IMR-90 (cell line): ENCODE results near the gene FBXO31. TPM values are rescaled to one million over a fixed set of nuclear protein-coding genes. Genes with fewer than 3 reads are reported as not detected.

Experiments
- ATAC-seq: fragments of 200-7000 bp; cut with Tn5 transposase; 2 replicates; pipeline ENCODE4 v1.9.1; 2020; ENCODE audit warnings: low read depth, mild to moderate bottlenecking, moderate library complexity
- BruUV-seq: library from RNA; stranded (reverse); fragments of 400-500 nt; replicated peaks from 2 replicates; lab custom pipeline; 2021; lab: Mats Ljungman, UMichigan
- CTCF ChIA-PET: fragments of 300-600 bp; formaldehyde crosslinking; extraction: SDS; loops from one replicate; lab custom pipeline; 2021; ENCODE audit warnings: antibody characterized with exemption; lab: Yijun Ruan, JAX
- POLR2A ChIA-PET: fragments of 300-600 bp; sonication (Branson Sonifier 250); formaldehyde crosslinking; loops from one replicate; lab custom pipeline; 2022; ENCODE audit warnings: antibody characterized with exemption; ENCODE audit not compliant: unreplicated experiment; lab: Charles Lee
- DNase-seq: peaks from one replicate; pipeline ENCODE4 v3.0.0; 2013
- H2AFZ ChIP-seq: replicated peaks from 2 replicates; pipeline ENCODE3; 2013; ENCODE audit warnings: low read length, mild to moderate bottlenecking; ENCODE audit not compliant: poor library complexity
- H2AK5ac ChIP-seq: 2 replicates; pipeline ENCODE4 v1.6.1; 2013; ENCODE audit warnings: low read depth, low read length, inconsistent platforms
- H2AK9ac ChIP-seq: replicated peaks from 2 replicates; pipeline ENCODE3; 2013; ENCODE audit warnings: mild to moderate bottlenecking, low read depth, low read length, moderate library complexity; ENCODE audit not compliant: poor library complexity
- H2BK120ac ChIP-seq: 2 replicates; pipeline ENCODE4 v1.6.1; 2013; ENCODE audit warnings: low read depth, low read length, inconsistent platforms
- H2BK15ac ChIP-seq: 3 replicates; pipeline ENCODE4 v1.6.1; 2013; ENCODE audit warnings: low read depth, low read length, inconsistent platforms
- H2BK20ac ChIP-seq: 2 replicates; pipeline ENCODE4 v1.6.1; 2013; ENCODE audit warnings: low read depth, mild to moderate bottlenecking, inconsistent platforms, low read length, moderate library complexity
- H2BK5ac ChIP-seq: 2 replicates; pipeline ENCODE4 v1.6.1; 2013; ENCODE audit warnings: mild to moderate bottlenecking, low read depth, low read length, inconsistent platforms; ENCODE audit not compliant: poor library complexity, severe bottlenecking
- H3K14ac ChIP-seq: replicated peaks from 2 replicates; pipeline ENCODE4 v1.6.1; 2013; ENCODE audit warnings: low read depth, low read length, inconsistent platforms
- H3K18ac ChIP-seq: 2 replicates; pipeline ENCODE4 v1.6.1; 2013; ENCODE audit warnings: low read depth, low read length, control low read depth
- H3K23ac ChIP-seq: 2 replicates; pipeline ENCODE4 v1.6.1; 2013; ENCODE audit warnings: low read depth, low read length, inconsistent platforms
- H3K27ac ChIP-seq: 2 replicates; pipeline ENCODE4 v1.5.1; 2013; ENCODE audit warnings: mild to moderate bottlenecking, control low read depth, low read length; ENCODE audit not compliant: insufficient read depth
- H3K27me3 ChIP-seq: 2 replicates; pipeline ENCODE4 v1.6.1; 2013; ENCODE audit warnings: low read length; ENCODE audit not compliant: control insufficient read depth, insufficient read depth
- H3K36me3 ChIP-seq: 2 replicates; pipeline ENCODE4 v1.6.1; 2013; ENCODE audit warnings: low read length, mixed read lengths; ENCODE audit not compliant: control insufficient read depth, insufficient read depth
- H3K4ac ChIP-seq: 2 replicates; pipeline ENCODE4 v1.6.1; 2013; ENCODE audit warnings: low read depth, low read length, inconsistent platforms
- H3K4me1 ChIP-seq: 2 replicates; pipeline ENCODE4 v1.6.1; 2013; ENCODE audit warnings: low read length, mixed read lengths; ENCODE audit not compliant: control insufficient read depth, insufficient read depth
- H3K4me2 ChIP-seq: 2 replicates; pipeline ENCODE4 v1.6.1; 2013; ENCODE audit warnings: low read depth, mild to moderate bottlenecking, control low read depth, low read length, moderate library complexity
- H3K4me3 ChIP-seq: 2 replicates; pipeline ENCODE4 v1.5.1; 2013; ENCODE audit warnings: low read depth, mild to moderate bottlenecking, control low read depth, low read length, moderate library complexity; ENCODE audit not compliant: insufficient read depth
- H3K56ac ChIP-seq: 2 replicates; pipeline ENCODE4 v1.6.1; 2013; ENCODE audit warnings: low read length, inconsistent platforms; ENCODE audit not compliant: insufficient read depth; ENCODE audit errors: extremely low read depth
- H3K79me1 ChIP-seq, 2 experiments: 2 replicates each; pipeline ENCODE4 v1.6.1; 2013; ENCODE audit warnings: low read length in 2 of 2, inconsistent platforms in 1 of 2, low read depth in 1 of 2
- H3K9ac ChIP-seq: 2 replicates; pipeline ENCODE4 v1.6.1; 2013; ENCODE audit warnings: low read depth, low read length, control low read depth
- H3K9me1 ChIP-seq: 2 replicates; pipeline ENCODE4 v1.6.1; 2013; ENCODE audit warnings: low read length, inconsistent platforms; ENCODE audit not compliant: insufficient read depth
- H3K9me3 ChIP-seq: 2 replicates; pipeline ENCODE4 v1.6.1; 2013; ENCODE audit warnings: low read length; ENCODE audit not compliant: control insufficient read depth, insufficient read depth
- H4K20me1 ChIP-seq: 2 replicates; pipeline ENCODE4 v1.6.1; 2013; ENCODE audit warnings: low read length, inconsistent platforms; ENCODE audit not compliant: insufficient read depth
- H4K5ac ChIP-seq: 2 replicates; pipeline ENCODE4 v1.6.1; 2013; ENCODE audit warnings: mild to moderate bottlenecking, low read depth, low read length, control low read depth
- H4K8ac ChIP-seq, 2 experiments: 2 replicates each; pipeline ENCODE4 v1.6.1; 2013; ENCODE audit warnings: low read depth in 2 of 2, low read length in 2 of 2, control low read depth in 1 of 2, inconsistent platforms in 1 of 2
- H4K91ac ChIP-seq: 2 replicates; pipeline ENCODE4 v1.6.1; 2013; ENCODE audit warnings: low read depth, low read length, inconsistent platforms; ENCODE audit not compliant: insufficient read depth
- BHLHE40 ChIP-seq: fragments of 150-350 bp; IDR thresholded peaks from 2 replicates; pipeline ENCODE4 v1.6.1; 2016; ENCODE audit warnings: mild to moderate bottlenecking, low read depth, low read length
- ELK1 ChIP-seq: fragments of 150-350 bp; IDR thresholded peaks from 2 replicates; pipeline ENCODE4 v1.6.1; 2016; ENCODE audit warnings: low read depth, mild to moderate bottlenecking, low read length, moderate library complexity, borderline replicate concordance
- MAFK ChIP-seq: IDR thresholded peaks from 2 replicates; pipeline ENCODE4 v1.6.1; 2012; ENCODE audit warnings: low read depth, low read length, improper control_type of control experiment
- MAZ ChIP-seq: IDR thresholded peaks from 2 replicates; pipeline ENCODE4 v1.6.1; 2012; ENCODE audit warnings: low read depth, mild to moderate bottlenecking, low read length, improper control_type of control experiment, moderate library complexity, borderline replicate concordance
- POLR2A ChIP-seq: IDR thresholded peaks from 2 replicates; pipeline ENCODE4 v1.6.1; 2012; ENCODE audit warnings: mild to moderate bottlenecking, low read depth, low read length
- RAD21 ChIP-seq: IDR thresholded peaks from 2 replicates; pipeline ENCODE4 v1.6.1; 2012; ENCODE audit warnings: low read length, improper control_type of control experiment
- WGBS, 2 experiments: methylation state at CpG; one replicate each; pipeline versions ENCODE4 v1.1.5 to v1.1.7; 2013; ENCODE audit warnings: missing lambda C conversion rate in 2 of 2; ENCODE audit not compliant: insufficient read length in 1 of 2; ENCODE audit errors: extremely low coverage in 2 of 2; 5-methylcytosine and 5-hydroxymethylcytosine counted together
- dilution Hi-C: fragments of 300-500 bp; cut with HindIII; formaldehyde crosslinking; loops from one replicate; pipeline ENCODE4 v1.14.3; 2018; ENCODE audit warnings: low sequenced_read_pairs; ENCODE audit not compliant: unreplicated experiment
- in situ Hi-C: fragments of 300-500 bp; cut with MboI; formaldehyde crosslinking; loops from 3 replicates; pipeline ENCODE4 v1.14.3; 2019; ENCODE audit warnings: low sequenced_read_pairs, inconsistent platforms, mixed read lengths
- intact Hi-C: fragments of 100-400 bp; cut with micrococcal nuclease; formaldehyde crosslinking; loops from 2 replicates; pipeline ENCODE4 v1.10.0; 2022
- polyA plus RNA-seq, 3 experiments: library from polyadenylated mRNA; depleted of rRNA; stranded (reverse); fragments of >200 nt; gene quantifications; 2 replicates each; pipeline ENCODE4 v1.2.3, GENCODE V29; 2012; ENCODE audit warnings: low replicate concordance in 1 of 3
- total RNA-seq: library from RNA; depleted of rRNA; stranded (reverse); fragments of >200 nt; gene quantifications from 2 replicates; pipeline ENCODE4 v1.2.3, GENCODE V29; 2012

Gene FBXO31
- total and polyA plus RNA-seq, 2 of the 4 experiments (the other 2 are of a cell fraction): 10.4 to 16.9 TPM

- no peak overlapping the region for H2BK120ac ChIP-seq
- ATAC-seq: peak; percentile 77
- peaks cover 9% of the 10 kb centered on the region for H3K27me3 ChIP-seq
- peaks cover 9% of the 10 kb centered on the region for H4K20me1 ChIP-seq
- in situ Hi-C loops (no loop called here), intact Hi-C loops (no loop called here), dilution Hi-C loops (no loop called here)
- H3K9ac ChIP-seq: no peak overlapping the region
- H2BK15ac ChIP-seq: no peak overlapping the region
- no peak overlapping the region for H3K4ac ChIP-seq
- 0% methylated on average over 1 of the region's 7 CpGs; no CpG with 5 or more reads in 1 of the 2 experiments for whole genome bisulfite sequencing, 2 experiments
- no peak overlapping the region for H2BK20ac ChIP-seq
- H3K36me3 ChIP-seq: no peaks in the 10 kb centered on the region
- TF ChIP-seq BHLHE40: no peak
- TF ChIP-seq MAFK: no peak
- no peak for TF ChIP-seq RAD21
- TF ChIP-seq POLR2A: no peak
- no peak for TF ChIP-seq ELK1
- no peak for TF ChIP-seq MAZ
- DNase-seq: peak; percentile 92
- no peak overlapping the region; the same call in 1 of the 2 replicates for H3K27ac ChIP-seq
- H2AFZ ChIP-seq: no peak overlapping the region
- ChIA-PET CTCF (no interaction called here), POLR2A (interaction anchor here (0.5 kb wide), 1 partner anchor 719 kb away, joined by 3 read pairs; no protein-coding TSS in a partner anchor)
- no peak overlapping the region for H3K4me3 ChIP-seq
- no peak overlapping the region for H4K91ac ChIP-seq
- H2AK9ac ChIP-seq: no peak overlapping the region
- H4K5ac ChIP-seq: no peak overlapping the region
- no peak overlapping the region for H2BK5ac ChIP-seq
- no peak overlapping the region for H4K8ac ChIP-seq
- H3K23ac ChIP-seq: no peak overlapping the region
- H3K9me3 ChIP-seq: peaks cover 8% of the 10 kb centered on the region
- no peak overlapping the region for H3K56ac ChIP-seq
- no peak overlapping the region for H2AK5ac ChIP-seq
- H3K9me1 ChIP-seq: peaks cover 3% of the 10 kb centered on the region
- no peak overlapping the region for H3K14ac ChIP-seq
- H3K4me2 ChIP-seq: no peak overlapping the region; the same call in 1 of the 2 replicates
- no peak overlapping the region for H3K18ac ChIP-seq
- no TSS peak for BruUV-seq
- H3K4me1 ChIP-seq: peaks cover 2% of the 10 kb centered on the region; the same call in 1 of the 2 replicates
- no peaks in the 10 kb centered on the region for H3K79me1 ChIP-seq
Observed at GRCh38 chr16:87288753-87289362, 94.7 kb downstream of the FBXO31 start.
